Common myeloid progenitor, CD34-positive (primary cell): ENCODE results near the gene PCCA.

ENCODE experiments used
- CTCF ChIA-PET: fragments of 350-600 bp; sonication (Branson Sonifier 250); formaldehyde crosslinking; loops from one replicate; lab custom pipeline; 2021; ENCODE audit warnings: antibody characterized with exemption; lab: Charles Lee
- POLR2A ChIA-PET: fragments of 350-600 bp; sonication (Branson Sonifier 250); formaldehyde crosslinking; loops from one replicate; lab custom pipeline; 2021; ENCODE audit warnings: antibody characterized with exemption; lab: Charles Lee
- DNase-seq, 3 donors: peaks; one replicate each; pipeline versions ENCODE4 v3.0.0 to v3.0.0-alpha.2; 2013
- H3K27ac ChIP-seq, 2 experiments: 1 replicate in 1 of 2; 2 replicates in 1 of 2; pipeline ENCODE4 v1.7.0; 2013; ENCODE audit warnings: inconsistent platforms in 2 of 2, low read length in 2 of 2, mild to moderate bottlenecking in 2 of 2, low read depth in 1 of 2, moderate library complexity in 1 of 2; ENCODE audit not compliant: severe bottlenecking in 2 of 2, insufficient read depth in 1 of 2, poor library complexity in 1 of 2
- H3K27me3 ChIP-seq, 5 experiments: replicated peaks in 2 of 5; 1 replicate in 3 of 5; 2 replicates in 2 of 5; pipeline versions ENCODE4 v1.6.1 to v1.7.0; 2013; ENCODE audit warnings: low read length in 4 of 5, mild to moderate bottlenecking in 2 of 5, moderate library complexity in 2 of 5, inconsistent platforms in 1 of 5; ENCODE audit not compliant: insufficient read depth in 5 of 5, control insufficient read depth in 4 of 5
- H3K36me3 ChIP-seq, 4 experiments: 1 replicate in 2 of 4; 2 replicates in 2 of 4; pipeline versions ENCODE4 v1.6.1 to v1.7.0; 2013; ENCODE audit warnings: low read length in 3 of 4, control low read depth in 1 of 4, mild to moderate bottlenecking in 1 of 4; ENCODE audit not compliant: control insufficient read depth in 4 of 4, insufficient read depth in 4 of 4
- H3K4me1 ChIP-seq, 4 experiments: 1 replicate in 3 of 4; 2 replicates in 1 of 4; pipeline versions ENCODE4 v1.6.1 to v1.7.1; 2013; ENCODE audit warnings: low read length in 3 of 4, mild to moderate bottlenecking in 3 of 4, control low read depth in 1 of 4, inconsistent platforms in 1 of 4, moderate library complexity in 1 of 4; ENCODE audit not compliant: control insufficient read depth in 4 of 4, insufficient read depth in 4 of 4; ENCODE audit errors: control extremely low read depth in 1 of 4
- H3K4me3 ChIP-seq, 7 experiments: 1 replicate in 4 of 7; 2 replicates in 3 of 7; pipeline versions ENCODE4 v1.5.1 to v1.7.0; 2013; ENCODE audit warnings: mild to moderate bottlenecking in 7 of 7, low read length in 6 of 7, moderate library complexity in 6 of 7, inconsistent platforms in 2 of 7, low read depth in 2 of 7, control low read depth in 1 of 7; ENCODE audit not compliant: insufficient read depth in 4 of 7, control insufficient read depth in 1 of 7; ENCODE audit errors: extremely low read depth in 1 of 7
- H3K9me3 ChIP-seq, 5 experiments: 1 replicate in 4 of 5; 2 replicates in 1 of 5; pipeline versions ENCODE4 v1.6.1 to v1.7.1; 2013; ENCODE audit warnings: low read length in 4 of 5, mild to moderate bottlenecking in 2 of 5, inconsistent platforms in 1 of 5, low read depth in 1 of 5, moderate library complexity in 1 of 5; ENCODE audit not compliant: control insufficient read depth in 4 of 5, insufficient read depth in 2 of 5; ENCODE audit errors: control extremely low read depth in 1 of 5
- WGBS: methylation state at CpG from one replicate; pipeline ENCODE4 v1.1.5; 2013; ENCODE audit not compliant: insufficient coverage; 5-methylcytosine and 5-hydroxymethylcytosine counted together

Gene PCCA

GRCh38 chr13:100154842-100155416, 66.0 kb downstream of the PCCA start:
- no peak overlapping the region for H3K4me3 ChIP-seq
- no peak overlapping the region for H3K27ac ChIP-seq
- no peak for DNase-seq
- WGBS = 100% methylated on average over 2 of the region's 6 CpGs
- CTCF ChIA-PET = interaction anchor here (1.1 kb wide), 1 partner anchor 18 kb away, joined by 3 read pairs; no protein-coding TSS in a partner anchor
- H3K36me3 ChIP-seq = peaks cover 0 to 12% (median 10%) of the 10 kb centered on the region in 4 experiments
- H3K9me3 ChIP-seq = no peaks in the 10 kb centered on the region
- no peaks in the 10 kb centered on the region for H3K27me3 ChIP-seq
- peaks cover 0 to 4% (median 0%) of the 10 kb centered on the region in 4 experiments for H3K4me1 ChIP-seq
- POLR2A ChIA-PET = no interaction called here

GRCh38 chr13:100156788-100157187, 67.9 kb downstream of the PCCA start:
- ChIA-PET POLR2A (no interaction called here), CTCF (no interaction called here)
- Histone ChIP-seq H3K4me3 (no peak overlapping the region), H3K27me3 (no peaks in the 10 kb centered on the region), H3K9me3 (no peaks in the 10 kb centered on the region), H3K4me1 (peaks cover 0 to 4% (median 0%) of the 10 kb centered on the region in 4 experiments), H3K36me3 (peaks cover 0 to 11% (median 9%) of the 10 kb centered on the region in 4 experiments), H3K27ac (no peak overlapping the region)
- WGBS = 100% methylated on average over 1 of the region's 1 CpG
- DNase-seq = no peak

DNA sequence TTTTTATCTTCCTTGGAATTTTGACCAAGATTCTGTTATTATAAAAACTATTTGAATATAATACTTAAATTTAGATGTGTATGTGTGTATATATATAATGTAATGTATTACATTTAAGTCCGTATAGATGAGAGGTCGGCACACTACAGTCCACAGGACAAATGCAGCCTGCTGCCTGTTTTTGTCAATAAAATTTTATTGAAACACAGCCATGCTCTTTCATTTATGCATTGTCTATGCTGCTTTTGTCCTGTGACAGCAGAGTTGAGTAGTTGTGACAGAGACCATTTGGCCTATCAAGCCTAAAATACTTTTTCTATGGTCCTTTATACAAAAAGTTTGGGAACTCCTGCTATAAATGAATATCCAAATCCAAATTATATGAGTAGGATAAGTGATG, 69.7 kb downstream of the PCCA start:
- no peak for DNase-seq
- CTCF ChIA-PET = no interaction called here
- POLR2A ChIA-PET = no interaction called here

GRCh38 chr13:100159584-100159983, 70.7 kb downstream of the PCCA start:
- 100% methylated on average over 4 of the region's 5 CpGs for WGBS
- CTCF ChIA-PET = no interaction called here
- POLR2A ChIA-PET = no interaction called here
- Histone ChIP-seq H3K4me3 (no peak overlapping the region), H3K27me3 (no peaks in the 10 kb centered on the region), H3K36me3 (peaks cover 0 to 11% (median 8%) of the 10 kb centered on the region in 4 experiments), H3K9me3 (peaks cover 0 to 2% (median 0%) of the 10 kb centered on the region in 5 experiments), H3K4me1 (peaks cover 0 to 4% (median 0%) of the 10 kb centered on the region in 4 experiments), H3K27ac (no peak overlapping the region)
- no peak for DNase-seq

More for the DNA sequence above, 69.7 kb downstream of the PCCA start:
- WGBS = 100% methylated on average over 1 of the region's 2 CpGs
- Histone ChIP-seq H3K36me3 (peaks cover 0 to 11% (median 9%) of the 10 kb centered on the region in 4 experiments), H3K27me3 (no peaks in the 10 kb centered on the region), H3K4me3 (no peak overlapping the region), H3K27ac (no peak overlapping the region), H3K4me1 (peaks cover 0 to 4% (median 0%) of the 10 kb centered on the region in 4 experiments), H3K9me3 (no peaks in the 10 kb centered on the region)

GRCh38 chr13:100160450-100160849, 71.6 kb downstream of the PCCA start:
- no CpG with 5 or more reads among the region's 3 CpGs for WGBS
- ChIA-PET CTCF (no interaction called here), POLR2A (no interaction called here)
- no peaks in the 10 kb centered on the region for H3K27me3 ChIP-seq
- peaks cover 0 to 2% (median 0%) of the 10 kb centered on the region in 5 experiments for H3K9me3 ChIP-seq
- peaks cover 0 to 4% (median 3%) of the 10 kb centered on the region in 4 experiments for H3K36me3 ChIP-seq
- peaks cover 0 to 4% (median 0%) of the 10 kb centered on the region in 4 experiments for H3K4me1 ChIP-seq
- no peak for DNase-seq
- H3K27ac ChIP-seq = no peak overlapping the region
- no peak overlapping the region for H3K4me3 ChIP-seq

GRCh38 chr13:100163375-100163774, 74.5 kb downstream of the PCCA start:
- ChIA-PET CTCF (no interaction called here), POLR2A (no interaction called here)
- H3K4me1 ChIP-seq = no peaks in the 10 kb centered on the region

DNA sequence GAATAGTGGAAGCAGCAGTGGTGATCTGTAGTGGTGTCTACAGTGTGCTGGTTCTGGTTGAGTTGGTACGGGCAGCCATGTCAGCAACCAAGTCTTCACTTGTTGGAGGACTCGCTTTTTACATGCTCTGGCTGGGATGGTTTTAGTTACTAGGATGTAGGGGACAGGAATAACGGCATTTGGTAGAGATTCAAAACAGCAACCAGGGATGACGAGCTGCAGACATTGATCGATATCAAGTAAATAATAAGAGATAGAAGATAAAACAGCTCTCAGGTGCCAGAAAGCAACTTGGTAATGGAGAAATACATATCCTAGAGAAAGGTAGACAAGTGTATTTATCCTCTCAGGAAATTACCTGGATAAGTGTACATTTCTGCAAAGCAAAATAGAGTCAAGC, 84.3 kb downstream of the PCCA start:
- WGBS = 91% methylated on average over 5 of the region's 5 CpGs
- ChIA-PET POLR2A (no interaction called here), CTCF (interaction anchor here (0.7 to 1.6 kb wide), 3 partner anchors 11 to 19 kb away, joined by 3 read pairs; no protein-coding TSS in a partner anchor)
- Histone ChIP-seq H3K9me3 (peaks cover 0 to 5% (median 0%) of the 10 kb centered on the region in 5 experiments), H3K4me1 (no peaks in the 10 kb centered on the region), H3K27ac (no peak overlapping the region), H3K27me3 (no peaks in the 10 kb centered on the region), H3K36me3 (peaks cover 0 to 9% (median 4%) of the 10 kb centered on the region in 4 experiments), H3K4me3 (no peak overlapping the region)
- DNase-seq = no peak

More at GRCh38 chr13:100163375-100163774, 74.5 kb downstream of the PCCA start:
- peaks cover 0 to 4% (median 0%) of the 10 kb centered on the region in 4 experiments for H3K36me3 ChIP-seq
- H3K9me3 ChIP-seq = peaks cover 0 to 2% (median 0%) of the 10 kb centered on the region in 5 experiments
- no peak for DNase-seq
- H3K27ac ChIP-seq = no peak overlapping the region
- no CpG with 5 or more reads among the region's 1 CpG for WGBS
- no peak overlapping the region for H3K4me3 ChIP-seq
- H3K27me3 ChIP-seq = no peaks in the 10 kb centered on the region
